ENCODE measurements around the gene BMPR1A.

BMPR1A gene

DNA sequence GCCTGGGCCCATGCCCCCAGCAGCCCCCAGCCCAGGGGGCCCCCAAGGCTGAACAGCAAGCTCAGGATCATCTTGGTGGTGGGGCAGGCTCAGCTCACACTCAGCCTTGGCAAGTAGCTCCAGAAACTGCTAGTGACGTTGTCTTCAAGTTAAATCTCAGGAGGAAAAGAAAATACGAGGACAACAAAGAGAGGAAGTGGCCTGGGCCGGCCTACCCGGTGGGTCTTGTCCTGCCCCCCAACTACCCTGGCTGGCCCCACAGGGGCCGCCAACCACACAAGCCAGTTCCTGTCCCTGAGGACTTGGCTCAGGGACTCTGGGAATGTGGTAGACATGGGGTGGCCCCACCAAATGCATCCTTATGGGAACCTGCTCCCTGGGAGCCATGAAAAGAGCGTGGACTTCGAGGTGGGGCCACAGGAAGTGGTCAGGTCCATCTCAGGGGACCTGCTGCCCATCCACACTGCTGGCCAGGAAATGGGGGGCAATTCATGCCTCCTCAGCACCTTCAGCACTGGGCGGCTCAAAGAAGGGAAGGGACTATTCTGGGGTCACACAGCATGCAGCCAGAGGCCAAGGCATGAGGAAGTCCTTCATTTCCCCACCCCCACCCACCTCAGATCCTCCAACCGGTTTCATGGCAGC is 201.2 kb downstream of the BMPR1A start, which contains the start of gene MMRN2:
Gene MMRN2, minus strand, starts transcription at position 145 of the 645 bp plus-strand sequence. Its CDS starts 74 bp downstream, at position 71.
- peaks cover 8% of the 10 kb centered on the region for H3K27me3 Mint-ChIP-seq
- H3K27ac Mint-ChIP-seq = no peak within 1 kb of the TSS
- peaks cover 3% of the 10 kb centered on the region for H3K9me3 Mint-ChIP-seq
- H3K4me1 Mint-ChIP-seq = peaks cover 5% of the 10 kb centered on the region
- no peak within 1 kb of the TSS for H3K4me3 Mint-ChIP-seq
- no peaks in the 10 kb centered on the region for H3K36me3 Mint-ChIP-seq
- ATAC-seq = no peak

DNA sequence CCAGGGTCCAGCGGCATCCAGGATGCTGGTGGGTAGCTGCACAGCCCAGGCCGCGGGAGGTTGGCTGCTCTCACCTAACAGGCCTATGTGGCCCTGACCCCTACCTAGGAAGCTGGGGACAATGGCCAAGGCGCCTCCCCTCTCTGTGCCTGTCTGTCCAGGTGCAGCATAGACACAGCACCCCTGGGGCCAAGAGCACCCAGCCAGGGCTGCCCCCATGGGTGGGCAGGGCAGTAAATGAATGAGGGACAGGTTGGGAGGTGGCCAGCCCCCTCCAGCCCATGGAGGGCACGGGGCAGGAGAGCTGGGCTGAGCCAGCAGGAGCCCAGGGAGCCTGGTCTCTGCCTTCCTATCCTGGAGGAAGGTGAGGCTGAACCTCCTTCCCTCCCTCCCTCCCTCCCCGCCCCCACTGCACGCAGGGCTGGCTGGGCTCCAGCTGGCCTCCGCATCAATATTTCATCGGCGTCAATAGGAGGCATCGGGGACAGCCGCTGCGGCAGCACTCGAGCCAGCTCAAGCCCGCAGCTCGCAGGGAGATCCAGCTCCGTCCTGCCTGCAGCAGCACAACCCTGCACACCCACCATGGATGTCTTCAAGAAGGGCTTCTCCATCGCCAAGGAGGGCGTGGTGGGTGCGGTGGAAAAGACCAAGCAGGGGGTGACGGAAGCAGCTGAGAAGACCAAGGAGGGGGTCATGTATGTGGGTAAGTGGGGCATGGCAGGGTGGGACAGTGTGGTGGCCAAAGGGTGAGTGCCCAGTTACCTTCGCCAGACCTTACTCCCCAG is 201.9 kb downstream of the BMPR1A start, which contains the start of gene SNCG:
Gene SNCG, plus strand, starts transcription at position 484 of the 785 bp plus-strand sequence. Its CDS starts 99 bp downstream, at position 583.
- H3K36me3 Mint-ChIP-seq = no peaks in the 10 kb centered on the region
- H3K27me3 Mint-ChIP-seq = peaks cover 8% of the 10 kb centered on the region
- ATAC-seq = no peak
- no peak within 1 kb of the TSS for H3K27ac Mint-ChIP-seq
- peaks cover 5% of the 10 kb centered on the region for H3K4me1 Mint-ChIP-seq
- H3K4me3 Mint-ChIP-seq = no peak within 1 kb of the TSS
- H3K9me3 Mint-ChIP-seq = no peaks in the 10 kb centered on the region

DNA sequence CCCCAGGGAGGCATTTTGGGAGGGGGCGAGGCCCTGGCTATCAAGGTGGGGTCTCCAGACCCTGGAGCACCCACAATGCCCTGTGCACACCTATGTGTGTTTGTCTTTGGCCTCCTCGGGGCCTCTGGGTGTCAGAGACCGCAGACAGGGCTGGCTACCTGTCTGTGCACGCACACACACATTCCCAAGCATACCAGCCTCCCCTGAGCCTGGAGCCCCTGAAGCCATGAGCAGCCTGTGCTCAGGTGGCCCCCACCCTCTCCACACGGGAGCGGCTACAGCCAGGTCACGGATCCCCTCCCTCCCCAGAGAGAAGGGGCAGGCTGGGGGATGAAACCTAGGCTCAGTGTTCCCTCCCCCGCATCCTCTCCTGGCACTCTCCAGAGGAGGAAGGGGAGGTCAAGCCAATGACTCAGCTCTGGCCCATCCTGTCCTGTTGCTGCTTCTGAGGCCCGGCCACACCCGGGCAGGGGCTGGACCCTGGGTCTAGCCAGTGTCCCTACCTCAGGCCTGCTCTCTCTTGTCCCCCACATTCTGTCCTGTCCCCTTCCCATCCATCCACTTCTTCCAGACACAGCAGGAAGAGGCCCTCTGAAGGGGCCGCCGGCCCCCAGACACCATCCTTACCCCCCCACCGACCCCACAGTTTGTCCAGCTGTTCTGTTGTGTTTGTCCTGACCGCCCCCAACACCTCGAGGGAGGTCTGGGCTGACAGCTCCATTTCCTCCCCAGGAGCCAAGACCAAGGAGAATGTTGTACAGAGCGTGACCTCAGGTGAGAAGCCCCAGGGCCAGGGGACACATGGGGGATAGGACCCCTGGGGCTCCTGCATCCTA is 202.7 kb downstream of the BMPR1A start:
- no peaks in the 10 kb centered on the region for H3K36me3 Mint-ChIP-seq
- H3K9me3 Mint-ChIP-seq = no peaks in the 10 kb centered on the region
- H3K4me1 Mint-ChIP-seq = peaks cover 5% of the 10 kb centered on the region
- no peak for ATAC-seq
- H3K4me3 Mint-ChIP-seq = no peak overlapping the region
- H3K27me3 Mint-ChIP-seq = peaks cover 8% of the 10 kb centered on the region
- no peak overlapping the region for H3K27ac Mint-ChIP-seq

DNA sequence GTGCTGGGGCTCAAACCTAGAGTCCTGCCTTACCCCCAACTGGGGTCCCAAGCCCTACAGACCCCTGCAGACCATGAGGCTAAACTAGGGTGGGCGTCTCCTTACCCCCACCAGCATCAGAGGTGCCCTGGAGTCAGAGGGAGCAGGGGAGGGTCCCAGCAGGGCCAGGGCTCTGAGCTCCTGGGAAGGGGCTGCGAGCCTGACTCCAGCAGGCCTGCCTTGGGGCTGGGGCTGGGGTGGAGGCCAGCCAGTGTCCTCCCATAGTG is 203.3 kb downstream of the BMPR1A start:
- no peak overlapping the region for H3K27ac Mint-ChIP-seq
- H3K27me3 Mint-ChIP-seq = peaks cover 8% of the 10 kb centered on the region
- H3K4me1 Mint-ChIP-seq = peaks cover 11% of the 10 kb centered on the region
- no peak overlapping the region for H3K4me3 Mint-ChIP-seq
- no peaks in the 10 kb centered on the region for H3K36me3 Mint-ChIP-seq
- H3K9me3 Mint-ChIP-seq = no peaks in the 10 kb centered on the region
- ATAC-seq = no peak

DNA sequence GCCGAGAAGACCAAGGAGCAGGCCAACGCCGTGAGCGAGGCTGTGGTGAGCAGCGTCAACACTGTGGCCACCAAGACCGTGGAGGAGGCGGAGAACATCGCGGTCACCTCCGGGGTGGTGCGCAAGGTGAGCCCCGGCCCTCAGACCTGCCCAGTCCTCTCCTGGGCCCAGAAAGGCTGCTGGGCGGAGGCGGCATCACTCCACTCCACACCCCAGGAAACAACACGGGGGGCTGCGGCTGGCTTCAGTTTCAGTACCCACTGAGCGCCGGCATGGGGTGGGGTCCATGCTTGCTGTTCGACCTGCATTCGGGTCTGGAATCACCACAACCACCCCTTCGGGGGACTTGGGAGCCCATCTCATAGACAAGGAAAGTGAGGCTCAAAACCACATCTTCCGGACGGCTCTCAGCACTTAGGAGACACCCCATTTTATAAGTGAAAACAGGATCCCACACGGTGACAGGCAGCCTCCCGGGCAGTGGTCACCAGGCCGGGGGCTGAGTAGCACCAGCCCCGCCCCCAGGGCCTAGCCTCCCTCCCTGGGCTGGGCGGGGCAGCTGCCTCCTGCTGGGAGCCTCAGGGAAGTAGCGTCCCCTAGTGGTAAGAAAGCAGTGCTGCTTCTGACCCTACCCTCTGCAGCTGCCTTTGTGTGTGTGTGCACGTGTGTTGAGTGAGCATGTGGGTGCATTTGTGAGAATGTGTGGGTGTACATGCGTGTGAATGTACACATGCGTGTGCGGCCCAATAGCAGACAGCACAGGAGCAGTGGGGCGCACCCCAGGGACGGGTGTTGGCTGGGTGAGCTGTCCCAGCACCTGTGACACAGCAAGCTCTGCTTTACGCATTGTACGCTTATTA is 203.8 kb downstream of the BMPR1A start:
- peak; percentile 59 for ATAC-seq
- Mint-ChIP-seq H3K9me3 (no peaks in the 10 kb centered on the region), H3K27ac (no peak overlapping the region), H3K27me3 (peaks cover 8% of the 10 kb centered on the region), H3K4me3 (no peak overlapping the region), H3K4me1 (peaks cover 16% of the 10 kb centered on the region), H3K36me3 (no peaks in the 10 kb centered on the region)

DNA sequence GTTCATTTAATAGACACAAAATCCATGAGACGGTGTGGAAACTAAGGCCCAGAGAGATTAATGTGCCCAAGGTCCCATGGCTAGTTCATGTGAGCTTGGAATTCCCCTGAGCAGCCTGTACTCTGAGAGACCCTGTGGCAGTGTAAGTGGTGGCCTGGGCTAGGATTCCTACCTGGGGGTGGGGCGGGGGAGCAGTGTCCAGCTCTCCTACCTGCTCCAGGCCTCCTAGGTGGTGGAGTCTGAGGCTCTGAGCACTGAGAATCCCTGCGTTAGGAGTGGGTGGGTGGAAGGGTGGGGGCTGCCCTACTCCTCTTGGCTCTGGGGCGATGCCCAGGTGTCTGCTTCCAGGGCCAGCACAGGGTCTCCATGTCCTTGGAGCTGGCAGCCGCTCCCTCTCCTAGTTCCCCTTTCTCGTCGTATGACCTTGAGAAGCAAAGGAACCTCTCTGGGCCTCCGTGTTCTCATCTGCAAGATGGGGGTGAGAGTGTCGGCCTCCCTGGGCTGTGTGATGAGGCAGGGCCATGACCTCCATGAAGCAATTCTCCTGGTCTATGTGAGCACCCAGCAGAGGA is 204.5 kb downstream of the BMPR1A start:
- H3K27me3 Mint-ChIP-seq = peaks cover 8% of the 10 kb centered on the region
- no peak for ATAC-seq
- no peak overlapping the region for H3K4me3 Mint-ChIP-seq
- peaks cover 24% of the 10 kb centered on the region for H3K4me1 Mint-ChIP-seq
- no peaks in the 10 kb centered on the region for H3K36me3 Mint-ChIP-seq
- no peaks in the 10 kb centered on the region for H3K9me3 Mint-ChIP-seq
- H3K27ac Mint-ChIP-seq = no peak overlapping the region

DNA sequence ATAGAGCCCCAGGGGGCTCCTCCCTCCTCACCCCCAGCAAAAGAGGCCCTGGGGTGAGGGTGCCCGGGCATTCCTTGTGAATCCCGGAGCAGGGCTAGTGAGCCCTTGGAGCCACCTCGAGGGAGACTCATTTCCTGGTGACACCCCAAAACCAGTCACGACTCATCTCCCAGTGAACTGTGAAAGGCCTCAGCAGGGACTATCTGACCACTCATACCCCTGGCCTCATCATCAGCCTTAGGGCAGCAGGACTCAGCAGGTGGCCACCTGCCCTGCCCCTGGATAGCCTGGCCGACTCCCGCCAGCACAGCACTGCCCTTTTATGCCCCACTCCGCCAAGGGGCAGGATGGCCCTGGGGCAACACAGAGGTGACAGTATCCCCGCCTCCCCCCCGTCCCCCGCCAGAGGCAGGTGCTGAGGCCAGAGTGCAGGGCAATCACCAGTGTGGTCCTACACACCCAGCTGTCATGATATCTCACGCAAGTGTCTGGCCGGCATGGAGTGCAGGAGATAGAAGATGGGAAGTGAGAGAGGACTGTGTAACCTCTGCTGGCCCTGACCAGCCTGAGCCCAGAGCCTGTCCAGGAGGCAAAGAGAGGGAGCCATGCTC is 205.2 kb downstream of the BMPR1A start:
- no peak overlapping the region for H3K27ac Mint-ChIP-seq
- peaks cover 8% of the 10 kb centered on the region for H3K27me3 Mint-ChIP-seq
- H3K9me3 Mint-ChIP-seq = no peaks in the 10 kb centered on the region
- no peaks in the 10 kb centered on the region for H3K36me3 Mint-ChIP-seq
- ATAC-seq = no peak
- peaks cover 30% of the 10 kb centered on the region for H3K4me1 Mint-ChIP-seq
- no peak overlapping the region for H3K4me3 Mint-ChIP-seq

DNA sequence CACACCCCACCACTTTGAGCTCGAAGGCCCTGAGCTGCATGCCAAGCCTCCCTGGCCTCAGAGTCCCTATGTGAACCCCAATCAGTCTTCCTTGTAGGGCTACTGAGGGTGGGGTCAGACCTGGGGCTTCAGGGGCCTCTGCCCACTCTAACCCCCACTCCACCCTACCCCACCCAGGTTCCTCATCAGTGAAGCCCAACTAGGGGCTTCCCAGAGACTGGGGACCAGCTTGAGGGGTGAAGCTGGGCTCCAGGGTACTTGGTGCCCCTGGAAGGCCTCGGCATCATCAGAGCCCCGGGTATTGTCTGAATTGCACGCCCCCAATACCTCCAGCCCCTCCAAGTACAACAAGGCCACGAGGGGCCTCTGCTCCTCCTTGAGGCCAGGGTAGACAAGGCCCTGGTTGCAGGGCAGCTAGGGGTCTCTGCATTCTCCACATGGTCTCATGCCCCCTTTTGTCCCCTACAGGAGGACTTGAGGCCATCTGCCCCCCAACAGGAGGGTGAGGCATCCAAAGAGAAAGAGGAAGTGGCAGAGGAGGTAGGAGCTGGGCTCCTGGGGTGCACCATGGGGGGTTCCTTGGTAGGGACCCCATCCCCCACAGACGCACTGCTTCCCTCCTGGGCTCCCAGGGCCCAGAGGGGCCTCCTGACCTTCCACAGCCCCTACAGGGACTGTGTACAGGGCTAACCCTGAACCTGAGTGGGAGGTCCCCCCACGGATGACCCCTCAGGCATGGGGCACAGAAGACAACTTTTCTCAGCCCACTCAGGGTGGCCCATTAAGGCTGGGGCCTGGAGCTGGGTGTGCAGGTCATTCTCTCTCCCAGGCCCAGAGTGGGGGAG is 205.9 kb downstream of the BMPR1A start:
- Mint-ChIP-seq H3K27ac (no peak overlapping the region), H3K9me3 (no peaks in the 10 kb centered on the region), H3K36me3 (no peaks in the 10 kb centered on the region), H3K4me3 (no peak overlapping the region), H3K27me3 (peaks cover 4% of the 10 kb centered on the region), H3K4me1 (peaks cover 33% of the 10 kb centered on the region)
- no peak for ATAC-seq

DNA sequence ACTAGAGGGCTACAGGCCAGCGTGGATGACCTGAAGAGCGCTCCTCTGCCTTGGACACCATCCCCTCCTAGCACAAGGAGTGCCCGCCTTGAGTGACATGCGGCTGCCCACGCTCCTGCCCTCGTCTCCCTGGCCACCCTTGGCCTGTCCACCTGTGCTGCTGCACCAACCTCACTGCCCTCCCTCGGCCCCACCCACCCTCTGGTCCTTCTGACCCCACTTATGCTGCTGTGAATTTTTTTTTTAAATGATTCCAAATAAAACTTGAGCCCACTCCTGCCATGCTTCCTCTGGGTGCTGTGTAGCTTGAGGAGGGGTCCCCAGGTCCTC is 206.5 kb downstream of the BMPR1A start:
- Mint-ChIP-seq H3K27ac (no peak overlapping the region), H3K9me3 (no peaks in the 10 kb centered on the region)

DNA sequence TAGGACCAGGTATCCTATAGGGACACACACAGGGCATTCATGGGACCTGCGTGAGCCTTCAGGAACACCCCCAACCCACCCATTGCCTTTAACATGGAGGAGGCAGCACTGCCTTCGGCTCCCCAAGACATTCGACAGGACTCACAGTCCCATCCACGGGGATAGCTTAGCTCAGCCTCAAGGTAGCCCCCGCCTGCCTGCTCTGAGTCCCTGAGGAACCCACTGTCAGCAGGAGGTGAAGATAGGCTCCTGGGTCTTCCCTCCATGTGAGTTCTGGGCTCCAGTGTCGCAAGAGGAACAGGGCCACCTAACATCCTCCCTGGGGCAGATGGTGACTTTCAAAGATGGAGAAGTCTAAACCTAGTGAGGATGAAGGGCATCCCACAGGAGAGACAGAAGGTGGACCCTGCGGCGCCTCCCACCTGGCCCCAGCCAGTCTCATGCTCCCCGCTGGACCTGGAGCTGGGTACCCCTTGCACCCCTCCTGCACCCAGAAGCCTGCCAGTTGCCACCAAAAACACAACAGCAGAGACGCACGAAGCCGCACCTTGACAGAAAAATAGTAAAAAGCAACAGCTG is 207.0 kb downstream of the BMPR1A start:
- Mint-ChIP-seq H3K4me3 (no peak overlapping the region), H3K4me1 (peaks cover 33% of the 10 kb centered on the region), H3K36me3 (no peaks in the 10 kb centered on the region), H3K27ac (no peak overlapping the region), H3K27me3 (no peaks in the 10 kb centered on the region), H3K9me3 (no peaks in the 10 kb centered on the region)
- no peak for ATAC-seq

More for the DNA sequence above, 206.5 kb downstream of the BMPR1A start:
- no peaks in the 10 kb centered on the region for H3K36me3 Mint-ChIP-seq
- no peak overlapping the region for H3K4me3 Mint-ChIP-seq
- peaks cover 33% of the 10 kb centered on the region for H3K4me1 Mint-ChIP-seq
- no peak for ATAC-seq
- no peaks in the 10 kb centered on the region for H3K27me3 Mint-ChIP-seq

DNA sequence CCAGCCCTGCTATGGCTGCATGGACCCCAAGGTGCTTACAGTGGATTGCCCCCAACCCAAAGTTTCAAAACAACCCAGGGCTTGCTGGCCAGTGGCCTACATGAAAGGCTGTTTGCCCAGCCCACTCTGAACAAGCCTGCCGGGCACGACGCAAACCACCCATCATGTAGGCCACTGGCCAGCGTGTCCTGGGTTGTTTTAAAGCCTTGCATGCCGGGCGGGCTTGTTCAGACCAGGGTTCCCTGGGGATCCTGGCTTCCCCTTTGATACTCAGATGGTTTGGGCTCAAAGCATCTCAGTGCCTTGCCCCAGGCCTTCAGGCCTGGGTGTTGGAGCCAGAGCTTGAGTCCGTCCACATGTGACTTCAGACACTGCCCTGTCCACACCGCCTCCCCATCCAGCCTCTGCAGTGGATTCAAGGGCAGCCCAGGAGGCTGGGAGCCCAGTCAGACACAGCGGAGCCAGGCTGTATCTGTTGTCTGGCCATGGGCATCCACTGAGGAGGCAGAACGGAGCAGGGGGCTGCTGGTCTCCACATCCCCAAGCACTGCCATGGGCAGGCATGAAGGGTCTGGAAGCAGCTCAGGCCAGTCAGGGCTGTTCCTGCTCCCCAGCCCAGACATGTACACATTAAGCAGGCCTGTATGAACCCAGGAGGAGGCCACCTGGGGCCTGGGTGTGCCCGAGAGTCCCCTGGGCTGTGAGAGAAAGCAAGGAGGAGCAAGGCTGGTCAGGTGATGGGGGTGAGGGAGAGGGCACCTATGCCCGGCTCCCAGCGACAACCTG is 207.8 kb downstream of the BMPR1A start:
- no peak overlapping the region for H3K27ac Mint-ChIP-seq
- no peaks in the 10 kb centered on the region for H3K36me3 Mint-ChIP-seq
- no peak overlapping the region for H3K4me3 Mint-ChIP-seq
- H3K4me1 Mint-ChIP-seq = peaks cover 33% of the 10 kb centered on the region
- no peaks in the 10 kb centered on the region for H3K9me3 Mint-ChIP-seq
- no peak for ATAC-seq
- H3K27me3 Mint-ChIP-seq = no peaks in the 10 kb centered on the region

DNA sequence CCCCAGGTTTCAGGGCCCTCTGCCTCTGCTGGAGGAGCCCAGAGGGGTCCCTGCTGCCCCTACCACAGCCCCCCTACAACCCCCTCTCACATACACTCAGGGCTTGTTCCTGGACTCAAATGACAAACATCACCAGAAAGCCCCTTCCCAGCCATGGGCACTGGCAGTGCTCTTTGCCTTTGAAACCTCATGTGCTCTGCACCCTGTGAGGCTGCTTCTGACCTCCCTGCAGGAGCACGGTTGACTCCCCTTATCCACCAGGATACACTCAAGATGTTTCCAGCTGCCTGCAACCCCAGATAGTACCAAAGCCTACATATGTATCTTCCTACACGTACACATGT is 208.4 kb downstream of the BMPR1A start:
- Mint-ChIP-seq H3K4me3 (no peak overlapping the region), H3K36me3 (no peaks in the 10 kb centered on the region)

More for the DNA sequence above, 208.4 kb downstream of the BMPR1A start:
- Mint-ChIP-seq H3K4me1 (peaks cover 33% of the 10 kb centered on the region), H3K9me3 (no peaks in the 10 kb centered on the region), H3K27me3 (no peaks in the 10 kb centered on the region), H3K27ac (no peak overlapping the region)
- no peak for ATAC-seq

All from stimulated activated memory B cell treated with anti-CD40 and anti-IgM and Interleukin-4, amounts not matched to agents 10 μg/mL and 1 μg/mL and 100 μg/mL, for 72 hours (primary cell).